Activated naive CD4-positive, alpha-beta T cell treated with anti-CD3 and anti-CD28 coated beads, Interleukin-2, amount 50 U/mL, for 24 hours (primary cell): ENCODE data around the gene ENTPD2.
"Not testable (repeated sequence)": the region's sequence is repeated elsewhere in the genome, so short reads cannot be mapped to it uniquely, and the experiment has no call there.

ENCODE experiments used
- H3K27ac Mint-ChIP-seq: one replicate; pipeline ENCODE4 v1.8.0; 2021; ENCODE audit warnings: mild to moderate bottlenecking, mixed read lengths
- H3K27me3 Mint-ChIP-seq: one replicate; pipeline ENCODE4 v1.8.0; 2021; ENCODE audit warnings: mixed read lengths
- H3K36me3 Mint-ChIP-seq: one replicate; pipeline ENCODE4 v1.8.0; 2021; ENCODE audit warnings: mixed read lengths
- H3K4me1 Mint-ChIP-seq: one replicate; pipeline ENCODE4 v1.8.0; 2021; ENCODE audit warnings: mixed read lengths
- H3K4me3 Mint-ChIP-seq: one replicate; pipeline ENCODE4 v1.8.0; 2021; ENCODE audit warnings: mild to moderate bottlenecking, mixed read lengths
- H3K9me3 Mint-ChIP-seq: one replicate; pipeline ENCODE4 v1.8.0; 2021; ENCODE audit warnings: mixed read lengths

The ENTPD2 gene

DNA sequence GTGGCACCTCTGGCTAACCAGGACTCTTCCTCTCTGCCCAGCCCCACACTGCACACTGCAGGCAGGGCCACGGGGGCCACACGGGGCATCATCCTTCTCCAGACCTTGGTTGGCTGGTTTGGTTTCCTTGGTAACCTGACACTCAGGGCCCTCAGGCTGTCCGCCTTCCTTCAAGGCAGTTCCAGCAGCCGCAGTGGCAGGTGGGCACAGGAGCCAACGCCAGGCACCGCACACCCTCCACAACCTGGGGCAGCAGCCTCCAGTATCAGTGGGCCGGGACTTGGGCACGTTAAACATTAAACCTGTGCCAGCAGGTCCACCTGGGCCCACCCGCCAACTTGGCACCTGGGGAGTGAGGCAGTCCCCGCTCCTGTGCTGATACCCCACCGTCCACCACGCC is 9.8 kb downstream of the ENTPD2 start:
- Mint-ChIP-seq H3K27ac (no peak overlapping the region), H3K4me3 (no peak overlapping the region), H3K27me3 (peaks cover 4% of the 10 kb centered on the region), H3K36me3 (no peaks in the 10 kb centered on the region), H3K9me3 (no peaks in the 10 kb centered on the region), H3K4me1 (peaks cover 10% of the 10 kb centered on the region)

GRCh38 chr9:137042751-137043727 is 10.8 kb downstream of the ENTPD2 start:
- H3K4me3 Mint-ChIP-seq = no peak overlapping the region
- peaks cover 10% of the 10 kb centered on the region for H3K4me1 Mint-ChIP-seq
- no peaks in the 10 kb centered on the region for H3K36me3 Mint-ChIP-seq
- peaks cover 4% of the 10 kb centered on the region for H3K27me3 Mint-ChIP-seq
- H3K27ac Mint-ChIP-seq = no peak overlapping the region
- H3K9me3 Mint-ChIP-seq = no peaks in the 10 kb centered on the region

DNA sequence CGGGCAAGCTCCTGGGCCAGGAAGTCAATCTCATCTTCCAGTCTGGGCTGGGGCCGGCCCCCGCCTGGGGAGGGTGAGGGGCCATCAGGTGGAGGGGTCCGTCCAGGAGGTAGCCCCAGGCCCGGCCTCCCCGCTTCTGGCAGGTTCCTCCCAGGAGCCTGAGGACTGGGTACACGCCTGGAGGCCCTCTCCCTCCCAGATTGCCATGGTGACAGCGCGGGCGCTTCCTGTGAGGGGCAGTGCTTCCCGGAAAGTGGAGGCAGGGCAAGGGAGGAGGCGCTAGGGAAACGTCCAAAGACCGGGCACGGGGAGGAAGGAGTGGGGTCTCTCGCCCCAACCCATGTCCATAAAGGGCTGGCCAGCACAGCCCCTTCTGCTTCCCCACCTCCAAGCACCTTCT is 12.7 kb downstream of the ENTPD2 start:
- Mint-ChIP-seq H3K27ac (no peak overlapping the region), H3K4me3 (no peak overlapping the region), H3K27me3 (no peaks in the 10 kb centered on the region), H3K9me3 (no peaks in the 10 kb centered on the region), H3K36me3 (no peaks in the 10 kb centered on the region), H3K4me1 (peaks cover 10% of the 10 kb centered on the region)

- Mint-ChIP-seq H3K4me3 (no peak overlapping the region), H3K9me3 (no peaks in the 10 kb centered on the region), H3K36me3 (no peaks in the 10 kb centered on the region), H3K27ac (no peak overlapping the region), H3K4me1 (peaks cover 10% of the 10 kb centered on the region), H3K27me3 (no peaks in the 10 kb centered on the region)
Measured at GRCh38 chr9:137040568-137040967, 13.3 kb downstream of the ENTPD2 start.

DNA sequence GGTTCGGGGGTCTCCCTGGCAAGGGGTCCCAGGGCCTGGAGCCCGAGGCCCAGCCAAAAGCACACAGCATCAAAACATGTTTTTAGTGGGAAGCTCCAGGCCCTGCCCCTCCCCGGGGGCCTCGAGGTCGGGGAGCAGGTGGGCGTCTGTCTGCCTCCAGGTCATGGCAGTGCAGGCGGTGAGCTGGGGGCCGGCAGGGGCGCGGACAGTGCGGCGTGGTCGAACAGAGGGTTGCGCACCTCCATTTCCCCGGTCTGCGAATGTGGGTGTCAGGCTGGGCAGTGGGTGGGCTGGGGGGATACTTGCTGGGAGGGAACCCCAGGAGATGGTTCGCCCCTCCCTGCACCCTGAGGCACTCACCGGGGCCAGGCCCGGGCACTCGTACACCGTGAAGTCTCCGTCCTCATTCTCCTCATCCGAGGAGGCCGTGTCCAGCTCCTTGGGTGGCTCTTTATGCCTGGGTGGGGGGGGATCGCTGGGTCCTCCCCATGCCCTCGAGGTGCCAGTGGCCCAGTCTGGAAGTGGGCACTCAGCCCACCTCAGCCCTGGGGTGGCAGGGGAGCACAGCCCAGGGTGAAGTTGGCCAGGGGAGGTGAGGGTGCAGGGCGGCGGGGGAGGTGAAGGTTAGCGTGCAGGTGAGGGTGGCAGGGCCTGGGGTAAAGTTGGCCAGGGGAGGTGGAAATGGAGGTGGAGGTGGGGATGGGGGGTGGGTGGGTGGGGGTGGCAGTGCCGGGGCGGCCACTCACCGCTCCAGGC is 14.1 kb downstream of the ENTPD2 start:
- Mint-ChIP-seq H3K4me1 (peaks cover 12% of the 10 kb centered on the region), H3K27ac (no peak overlapping the region), H3K9me3 (no peaks in the 10 kb centered on the region), H3K36me3 (no peaks in the 10 kb centered on the region), H3K4me3 (no peak overlapping the region), H3K27me3 (no peaks in the 10 kb centered on the region)

- Mint-ChIP-seq H3K4me3 (no peak overlapping the region), H3K9me3 (no peaks in the 10 kb centered on the region), H3K27me3 (no peaks in the 10 kb centered on the region), H3K27ac (no peak overlapping the region), H3K4me1 (peaks cover 11% of the 10 kb centered on the region), H3K36me3 (no peaks in the 10 kb centered on the region)
Measured at GRCh38 chr9:137038916-137039315, 14.9 kb downstream of the ENTPD2 start.

DNA sequence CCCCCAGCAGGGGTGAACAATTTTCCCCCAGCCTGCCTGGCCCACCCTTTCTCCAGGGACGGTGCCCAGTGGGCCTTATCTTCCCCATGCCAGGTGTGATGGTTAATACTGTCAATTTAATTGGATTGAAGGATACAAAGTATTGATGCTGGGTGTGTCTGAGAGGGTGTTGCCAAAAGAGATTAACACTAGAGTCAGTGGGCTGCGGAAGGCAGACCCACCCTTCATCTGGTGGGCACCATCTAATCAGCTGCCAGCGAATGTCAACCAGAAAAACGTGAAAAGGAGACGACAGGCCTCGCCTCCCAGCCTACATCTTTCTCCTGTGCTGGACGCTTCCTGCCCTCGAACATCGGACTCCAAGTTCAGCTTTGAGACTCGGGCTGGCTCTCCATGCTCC is 16.4 kb downstream of the ENTPD2 start:
- H3K36me3 Mint-ChIP-seq = no peaks in the 10 kb centered on the region
- H3K27me3 Mint-ChIP-seq = no peaks in the 10 kb centered on the region
- H3K4me1 Mint-ChIP-seq = peaks cover 15% of the 10 kb centered on the region
- H3K9me3 Mint-ChIP-seq = no peaks in the 10 kb centered on the region
- H3K4me3 Mint-ChIP-seq = no peak overlapping the region
- no peak overlapping the region for H3K27ac Mint-ChIP-seq

GRCh38 chr9:137037035-137037434 is 16.8 kb downstream of the ENTPD2 start:
- no peaks in the 10 kb centered on the region for H3K27me3 Mint-ChIP-seq
- H3K36me3 Mint-ChIP-seq = no peaks in the 10 kb centered on the region

DNA sequence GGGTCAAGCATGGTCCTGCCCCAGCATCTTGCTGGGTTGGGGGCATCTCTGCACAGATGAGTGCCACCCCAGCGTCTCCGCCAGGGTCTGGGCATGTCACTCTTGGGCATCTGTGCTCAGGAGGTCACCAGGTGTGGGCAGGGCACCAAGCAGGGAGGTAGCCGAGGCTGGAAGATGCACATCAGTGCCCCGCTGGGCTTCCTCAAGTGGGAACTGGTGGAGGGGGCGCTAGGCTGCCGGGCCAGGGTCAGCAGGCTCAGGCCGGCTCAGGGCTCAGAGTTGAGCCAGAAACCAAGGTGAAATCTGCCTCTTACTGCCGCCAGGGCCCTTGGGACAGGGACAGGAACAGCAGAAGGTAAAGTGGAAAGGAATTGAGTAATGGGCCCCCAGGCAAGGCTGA is 17.9 kb downstream of the ENTPD2 start:
- Mint-ChIP-seq H3K9me3 (no peaks in the 10 kb centered on the region), H3K36me3 (no peaks in the 10 kb centered on the region)

More at GRCh38 chr9:137037035-137037434, 16.8 kb downstream of the ENTPD2 start:
- Mint-ChIP-seq H3K4me1 (peaks cover 16% of the 10 kb centered on the region), H3K4me3 (no peak overlapping the region), H3K27ac (no peak overlapping the region), H3K9me3 (no peaks in the 10 kb centered on the region)

DNA sequence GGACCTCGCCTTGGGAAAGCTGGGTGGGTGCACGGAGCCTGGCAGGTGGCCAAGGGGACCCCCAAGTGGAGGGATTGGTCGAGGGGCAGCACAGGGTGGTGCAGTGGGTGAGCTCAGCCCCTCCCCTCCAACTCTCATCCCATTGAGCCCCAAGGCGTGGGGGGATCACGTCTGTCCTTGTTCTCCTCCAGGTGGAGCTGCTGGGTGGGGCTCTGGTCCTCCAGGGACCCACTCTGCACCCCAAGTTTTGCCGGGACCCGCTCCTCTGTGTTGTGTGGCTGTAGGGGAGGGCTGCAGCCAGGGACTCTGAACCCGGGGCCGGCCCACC is 18.4 kb downstream of the ENTPD2 start:
- Mint-ChIP-seq H3K9me3 (no peaks in the 10 kb centered on the region), H3K27me3 (no peaks in the 10 kb centered on the region), H3K4me3 (no peak overlapping the region), H3K4me1 (peaks cover 25% of the 10 kb centered on the region), H3K36me3 (no peaks in the 10 kb centered on the region), H3K27ac (no peak overlapping the region)

More for the DNA sequence above, 17.9 kb downstream of the ENTPD2 start:
- Mint-ChIP-seq H3K27ac (no peak overlapping the region), H3K4me1 (peaks cover 20% of the 10 kb centered on the region), H3K4me3 (no peak overlapping the region), H3K27me3 (no peaks in the 10 kb centered on the region)

- H3K4me1 Mint-ChIP-seq = peaks cover 28% of the 10 kb centered on the region
Measured at GRCh38 chr9:137034709-137035506, 19.0 kb downstream of the ENTPD2 start.

GRCh38 chr9:137034039-137034708 is 19.7 kb downstream of the ENTPD2 start:
- Mint-ChIP-seq H3K27ac (no peak overlapping the region), H3K9me3 (no peaks in the 10 kb centered on the region), H3K4me1 (peaks cover 35% of the 10 kb centered on the region), H3K36me3 (no peaks in the 10 kb centered on the region), H3K4me3 (peak overlapping the region; percentile 69), H3K27me3 (no peaks in the 10 kb centered on the region)

More at GRCh38 chr9:137034709-137035506, 19.0 kb downstream of the ENTPD2 start:
- no peaks in the 10 kb centered on the region for H3K9me3 Mint-ChIP-seq
- peak overlapping the region; percentile 69 for H3K4me3 Mint-ChIP-seq
- peak overlapping the region; percentile 51 for H3K27ac Mint-ChIP-seq
- no peaks in the 10 kb centered on the region for H3K36me3 Mint-ChIP-seq
- no peaks in the 10 kb centered on the region for H3K27me3 Mint-ChIP-seq

GRCh38 chr9:137033481-137033880 is 20.4 kb downstream of the ENTPD2 start:
- H3K27me3 Mint-ChIP-seq, H3K36me3 Mint-ChIP-seq, H3K9me3 Mint-ChIP-seq, H3K27ac Mint-ChIP-seq: not testable (repeated sequence)
- Mint-ChIP-seq H3K4me1 (peaks cover 35% of the 10 kb centered on the region), H3K4me3 (peak overlapping the region; percentile 30)

DNA sequence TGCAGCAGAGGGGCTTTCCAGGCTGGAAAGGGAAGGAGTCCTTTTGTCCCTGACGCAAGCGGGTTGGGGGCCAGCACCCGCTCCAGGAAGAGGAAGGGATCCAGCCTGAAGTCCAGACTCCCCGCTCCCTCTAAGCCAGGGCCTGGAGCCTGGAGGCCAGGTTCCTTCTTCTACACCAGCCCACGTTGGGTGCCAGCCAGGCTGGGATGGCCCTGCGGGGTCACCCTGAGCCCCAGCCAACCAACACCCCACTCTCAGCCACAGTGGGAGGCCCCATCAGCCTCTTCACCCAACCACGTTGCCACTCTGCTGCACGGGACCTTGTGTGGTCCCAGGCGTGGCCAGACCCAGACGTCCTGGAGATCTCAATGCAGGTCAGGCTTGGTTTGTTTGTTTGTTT is 21.0 kb downstream of the ENTPD2 start:
- Mint-ChIP-seq H3K27me3 (no peaks in the 10 kb centered on the region), H3K27ac (no peak overlapping the region), H3K4me3 (no peak overlapping the region), H3K9me3 (no peaks in the 10 kb centered on the region), H3K36me3 (no peaks in the 10 kb centered on the region), H3K4me1 (peaks cover 35% of the 10 kb centered on the region)
